ENCODE results near the gene CCDC146.
"Not testable (repeated sequence)": the region's sequence is repeated elsewhere in the genome, so short reads cannot be mapped to it uniquely, and the experiment has no call there.

CCDC146 gene

DNA sequence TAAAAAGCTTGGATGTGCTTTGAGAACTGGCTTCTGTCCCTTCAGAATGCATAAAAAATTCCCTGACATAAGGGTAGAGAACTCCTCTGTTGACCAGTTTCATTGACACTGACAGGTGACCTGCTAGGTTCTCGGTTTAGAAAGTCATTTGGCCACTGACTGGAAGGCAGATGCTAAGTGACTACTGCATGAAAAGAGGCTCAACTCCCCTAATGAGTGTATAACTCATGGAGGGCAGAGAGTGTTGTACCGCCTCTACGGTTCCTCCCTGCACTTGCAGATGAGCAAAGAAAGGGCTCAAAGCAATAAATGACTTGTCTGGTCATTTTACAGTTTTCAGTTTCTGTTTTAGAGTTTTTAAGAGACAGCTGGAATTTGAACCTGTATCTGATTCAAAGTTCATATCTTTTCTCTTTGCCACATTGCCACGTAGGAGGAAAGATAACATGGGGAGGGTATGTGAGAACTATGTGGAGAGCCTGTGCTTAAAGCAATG lies 80.1 kb downstream of the CCDC146 start:
- DNase-seq, result no peak

DNA sequence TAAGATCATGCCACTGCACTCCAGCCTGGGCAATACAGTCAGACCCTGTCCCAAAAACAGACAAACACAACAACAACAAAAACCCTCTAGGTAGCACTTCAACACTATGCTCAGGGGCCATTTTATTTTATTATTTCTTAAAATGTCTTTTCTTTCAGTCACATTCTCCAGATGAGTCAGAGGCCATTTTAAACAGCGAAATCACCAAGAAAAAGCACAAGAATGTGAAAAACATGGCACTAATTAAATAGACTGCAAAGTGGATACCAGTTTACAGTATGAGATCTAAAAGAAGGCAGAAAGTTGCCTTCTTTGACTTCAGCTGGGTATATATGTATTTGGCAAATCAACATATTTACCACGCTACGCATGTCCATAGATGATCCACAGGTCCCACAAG lies 83.3 kb downstream of the CCDC146 start:
- DNase-seq, result no peak

GRCh38 chr7:77208416-77208815 lies 86.0 kb downstream of the CCDC146 start:
- DNase-seq, result no peak

DNA sequence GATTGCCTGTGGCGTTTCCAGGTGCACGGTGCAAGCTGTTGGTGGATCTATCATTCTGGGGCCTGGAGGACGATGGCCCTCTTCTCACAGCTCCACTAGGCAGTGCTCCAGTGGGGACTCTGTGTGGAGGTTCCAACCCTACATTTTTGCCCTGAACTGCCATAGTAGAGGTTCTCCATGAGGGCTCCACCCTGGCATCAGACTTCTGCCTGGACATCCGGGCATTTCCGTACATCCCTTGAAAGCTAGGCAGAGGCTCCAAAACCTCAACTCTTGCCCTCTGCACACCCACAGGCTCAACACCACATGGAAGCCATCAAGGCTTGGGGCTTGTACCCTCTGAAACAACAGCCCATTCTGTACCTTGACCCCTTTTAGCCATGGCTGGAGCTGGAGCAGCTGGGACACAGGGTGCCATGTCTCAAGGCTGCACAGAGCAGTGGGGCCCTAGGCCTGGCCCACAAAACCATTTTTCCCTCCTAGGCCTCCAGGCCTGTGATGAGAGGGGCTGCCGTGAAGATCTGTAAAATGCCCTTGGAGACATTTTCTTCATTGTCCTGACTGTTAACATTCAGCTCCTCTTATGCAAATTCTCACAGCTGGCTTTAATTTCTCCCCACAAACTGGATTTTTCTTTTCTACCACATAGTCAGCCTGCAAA lies 87.2 kb downstream of the CCDC146 start:
- no peak for DNase-seq

DNA sequence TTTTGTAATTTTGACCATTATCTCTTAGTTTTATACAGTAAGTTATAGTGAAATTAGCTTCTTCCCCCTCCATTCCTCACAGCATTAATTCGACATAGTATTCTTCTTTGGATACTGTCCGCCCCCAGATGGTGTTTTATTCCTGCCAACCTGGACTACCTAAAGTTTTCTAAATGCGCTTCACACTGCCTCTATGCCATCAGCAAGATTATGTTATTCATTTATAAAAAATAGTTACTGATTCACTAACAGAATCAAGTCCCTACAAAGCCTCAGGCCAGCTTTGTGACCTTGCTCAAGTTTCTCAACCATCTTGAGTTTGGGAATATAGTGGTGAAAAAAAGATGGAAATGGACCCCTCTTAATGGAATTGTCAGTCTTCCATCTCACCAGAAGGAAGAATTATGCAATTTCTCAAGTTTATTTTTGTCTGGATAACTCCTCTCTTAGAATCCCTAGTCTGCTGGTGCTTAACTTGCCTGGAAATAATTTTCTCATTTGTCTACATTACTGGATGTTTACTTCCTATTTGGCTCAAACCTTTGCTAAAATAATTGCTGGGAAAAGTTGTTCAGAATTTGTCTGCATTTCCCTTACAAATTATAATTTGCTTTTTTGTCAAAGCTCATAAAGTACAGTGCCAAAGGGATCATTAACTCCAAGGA lies 93.9 kb downstream of the CCDC146 start:
- DNase-seq, result no peak

- DNase-seq, result no peak
Measured at GRCh38 chr7:77217474-77218185, 95.2 kb downstream of the CCDC146 start.

DNA sequence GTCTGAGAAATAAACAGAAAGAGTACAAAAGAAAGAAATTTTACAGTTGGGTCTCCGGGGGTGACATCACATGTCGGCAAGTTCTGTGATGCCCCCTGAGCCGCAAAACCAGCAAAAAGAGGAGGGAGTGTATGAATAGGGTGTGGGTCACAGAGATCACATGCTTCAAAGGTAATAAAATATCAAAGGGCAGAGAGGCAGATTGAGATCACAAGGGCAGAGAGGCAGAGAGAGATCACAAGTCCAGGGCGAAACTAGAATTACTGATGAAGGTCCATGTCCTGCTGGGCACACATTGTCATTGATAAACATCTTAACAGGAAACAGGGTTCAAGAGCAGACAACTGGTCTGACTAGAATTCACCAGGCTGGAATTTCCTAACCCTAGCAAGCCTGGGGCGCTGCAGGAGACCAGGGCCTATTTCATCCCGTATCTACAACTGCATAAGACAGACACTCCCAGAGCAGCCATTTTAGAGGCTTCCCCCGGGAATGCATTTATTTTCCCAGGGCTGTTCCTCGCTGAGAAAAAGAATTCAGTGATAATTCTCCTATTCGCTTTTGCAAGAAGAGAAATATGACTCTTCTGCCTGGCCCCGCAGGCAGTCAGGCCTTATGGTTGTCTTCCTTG lies 97.4 kb downstream of the CCDC146 start:
- DNase-seq, result not testable (repeated sequence)

DNA sequence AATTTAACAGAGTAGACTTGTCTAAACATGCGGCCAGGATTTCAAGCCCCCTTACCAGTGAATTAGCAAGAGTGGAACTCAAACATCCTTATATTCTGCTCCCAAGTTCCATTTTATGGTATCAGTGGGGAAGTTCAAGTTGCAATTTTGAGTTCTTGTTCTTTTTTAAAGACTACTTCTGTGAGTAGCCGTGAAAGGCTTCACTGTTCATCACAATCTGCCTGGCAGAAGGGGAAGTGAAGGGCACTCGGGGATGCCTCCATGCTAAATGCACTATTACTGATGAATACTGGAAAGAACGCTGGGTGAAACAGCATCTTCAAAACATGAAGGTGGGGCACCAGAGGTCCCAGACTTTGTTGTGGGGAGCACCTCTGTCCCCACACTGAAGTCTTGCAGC lies 99.7 kb downstream of the CCDC146 start:
- no peak for DNase-seq

DNA sequence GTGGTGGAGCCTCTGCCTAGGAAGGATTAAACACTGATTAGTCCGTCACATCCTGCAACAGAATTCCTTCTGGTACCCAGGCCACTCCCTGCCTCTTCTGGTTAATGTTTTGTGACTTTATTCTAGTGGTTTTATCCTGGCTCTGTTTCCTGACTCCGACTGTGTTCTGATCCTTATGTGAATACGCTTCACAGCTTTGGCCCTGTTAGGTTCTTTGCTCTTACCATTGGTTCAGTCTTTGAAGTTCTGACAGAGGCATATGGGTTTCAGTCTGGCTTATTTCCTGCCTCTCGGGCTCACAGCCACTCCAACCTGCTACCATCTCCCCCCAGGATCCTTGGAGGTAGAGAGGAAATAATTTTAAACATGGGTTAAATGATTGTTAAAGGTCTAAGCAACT lies 100.4 kb downstream of the CCDC146 start:
- DNase-seq, result no peak

DNA sequence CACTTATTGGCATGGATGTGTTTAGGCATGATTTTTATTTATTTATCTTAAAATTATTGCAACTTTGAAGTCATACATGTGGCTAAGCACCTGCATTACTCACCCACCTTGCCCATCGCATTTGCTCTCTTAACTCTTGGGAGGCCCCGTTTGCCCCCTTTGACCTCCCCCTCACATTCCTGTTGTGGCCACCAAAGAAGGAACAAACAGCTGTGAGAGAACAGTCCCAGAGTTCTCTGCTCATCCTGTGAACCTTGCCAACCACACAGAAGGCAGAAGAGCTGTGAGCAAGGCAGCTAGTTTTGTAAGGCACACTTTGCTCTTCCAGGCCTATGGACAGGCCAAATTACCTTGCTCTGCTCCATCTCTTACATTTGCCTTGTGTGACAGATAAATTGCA lies 100.8 kb downstream of the CCDC146 start:
- no peak for DNase-seq

- no peak for DNase-seq
Measured at GRCh38 chr7:77226357-77226839, 104.0 kb downstream of the CCDC146 start.

DNA sequence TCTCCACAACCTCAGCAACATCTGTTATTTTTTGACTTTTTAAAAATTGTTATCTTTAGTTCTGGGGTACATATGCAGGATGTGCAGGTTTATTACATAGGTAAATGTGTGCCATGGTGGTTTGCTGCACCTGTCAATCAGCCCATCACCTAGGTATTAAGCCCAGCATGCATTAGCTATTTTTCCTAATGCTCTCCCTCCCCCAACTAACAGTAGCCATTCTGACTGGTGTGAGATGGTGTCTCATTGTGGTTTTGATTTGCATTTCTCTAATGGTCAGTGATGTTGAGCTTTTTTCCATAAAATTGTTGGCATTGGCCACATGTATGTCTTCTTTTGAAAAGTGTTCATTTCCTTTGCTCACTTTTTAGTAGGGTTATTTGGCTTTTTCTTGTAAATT lies 106.4 kb downstream of the CCDC146 start:
- not testable (repeated sequence) for DNase-seq

GRCh38 chr7:77232467-77232866 lies 110.1 kb downstream of the CCDC146 start:
- DNase-seq, result no peak

DNA sequence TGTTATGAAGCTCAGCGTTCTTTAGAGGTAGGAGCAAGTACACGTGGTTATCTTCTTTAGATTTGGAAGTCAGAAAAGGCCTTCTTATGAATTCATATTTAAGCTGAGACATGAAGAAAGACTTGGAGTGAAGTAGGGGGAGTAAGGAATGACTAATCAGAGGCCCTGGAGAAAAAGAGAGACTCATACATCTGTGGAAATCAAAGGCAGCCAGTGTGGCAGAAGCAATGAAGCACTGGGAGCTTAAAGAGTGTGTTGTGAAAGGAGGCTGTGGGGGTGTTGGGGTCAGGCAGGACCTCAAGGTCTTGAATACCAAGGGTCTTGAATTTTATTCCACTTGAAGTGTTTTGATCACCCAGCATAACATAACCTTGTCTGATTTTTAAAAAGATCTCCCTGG lies 112.9 kb downstream of the CCDC146 start:
- no peak for DNase-seq

GRCh38 chr7:77238703-77239136 lies 116.3 kb downstream of the CCDC146 start:
- no peak for DNase-seq

GRCh38 chr7:77239471-77239870 lies 117.1 kb downstream of the CCDC146 start:
- no peak for DNase-seq

- no peak for DNase-seq
Measured at GRCh38 chr7:77242068-77242467, 119.7 kb downstream of the CCDC146 start.

DNA sequence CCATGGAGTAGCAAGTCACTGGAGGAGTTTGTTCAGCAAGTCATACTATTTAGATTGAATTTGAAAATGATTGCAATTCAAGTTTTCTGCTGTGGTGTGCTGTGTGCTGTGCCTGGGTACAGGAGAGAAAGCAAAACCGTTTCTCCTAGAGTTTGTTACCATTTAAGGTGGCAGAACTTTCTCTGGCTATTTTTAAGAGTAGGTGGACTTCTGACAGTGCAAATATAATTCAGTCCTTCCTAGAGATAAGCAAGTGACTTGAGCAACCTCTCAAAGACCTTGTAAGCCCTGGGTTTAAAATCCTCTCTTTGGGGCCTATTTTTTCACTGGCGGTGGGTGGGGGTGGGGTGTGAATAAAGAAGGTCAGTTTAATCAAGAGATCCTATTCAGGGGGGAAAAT lies 120.1 kb downstream of the CCDC146 start:
- no peak for DNase-seq

GRCh38 chr7:77244222-77244934 lies 122.0 kb downstream of the CCDC146 start:
- DNase-seq, result no peak

GRCh38 chr7:77245015-77245755 lies 122.8 kb downstream of the CCDC146 start:
- DNase-seq, result no peak

DNA sequence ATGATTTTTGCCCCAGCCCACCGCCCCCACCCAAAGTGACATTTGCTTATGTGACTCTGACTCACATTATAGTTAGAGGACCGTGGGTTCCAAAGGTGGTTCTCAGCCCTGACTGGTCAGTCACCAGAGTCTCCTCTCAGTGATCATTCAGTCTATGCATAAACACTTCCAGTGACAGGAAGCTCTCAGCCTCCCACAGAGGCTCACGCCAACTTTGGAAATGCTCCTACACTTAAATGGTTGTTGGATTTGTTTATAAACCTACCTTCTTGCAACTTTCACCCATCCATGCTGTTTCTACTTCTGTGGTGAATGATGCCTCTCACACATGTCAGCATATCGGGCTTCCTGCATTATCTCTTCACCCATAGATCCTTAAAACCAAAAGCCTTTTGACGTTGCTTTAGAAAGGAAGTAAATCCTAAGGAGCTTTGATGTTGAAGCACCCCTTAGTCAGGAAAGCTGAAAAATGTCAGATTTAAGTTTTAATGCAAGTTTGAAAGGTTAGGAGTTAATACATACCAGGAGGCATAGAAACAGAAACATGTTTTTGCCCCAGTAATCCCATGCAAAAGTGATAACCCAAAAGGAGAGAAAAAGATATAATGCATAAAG lies 123.7 kb downstream of the CCDC146 start:
- DNase-seq, result no peak
